Measurements from ENCODE around the gene SYP. TPM values are rescaled to one million over a fixed set of nuclear protein-coding genes. Genes with fewer than 3 reads are reported as not detected.

Gene SYP
- total and polyA plus RNA-seq, 8 donors: 0.89 to 211 (median 3.9) TPM; not detected in 1

GRCh38 chrX:49189606-49190005, 10.4 kb downstream of the SYP start:
- H3K4me3 ChIP-seq: peak overlapping the region in 2 of 4 donors; percentile 30 to 48
- WGBS, 5 donors: 57 to 72% (median 67%) methylated on average over 6 of the region's 6 CpGs

GRCh38 chrX:49188468-49189076, 11.4 kb downstream of the SYP start:
- Histone ChIP-seq H3K4me3 (no peak overlapping the region), H3K9me3 (peaks cover 0 to 8% (median 3%) of the 10 kb centered on the region in 4 donors), H3K27ac (peak overlapping the region in 1 of 5 donors; percentile 20), H3K4me1 (peaks cover 9 to 43% (median 28%) of the 10 kb centered on the region in 4 donors), H3K27me3 (no peaks in the 10 kb centered on the region), H3K36me3 (peaks cover 0 to 4% (median 2%) of the 10 kb centered on the region in 4 donors)
- no peak for DNase-seq
- intact Hi-C loops (cut with DNase I; ENCODE audit: low total_unique reads): no loop called here
- no peak for TF ChIP-seq POLR2A (IDR thresholded peaks at IDR 0.05)
- TF ChIP-seq POLR2AphosphoS5 (IDR thresholded peaks at IDR 0.05): no peak
- TF ChIP-seq CTCF (IDR thresholded peaks at IDR 0.05): no peak
- no peak for TF ChIP-seq EP300 (IDR thresholded peaks at IDR 0.05)
- 59 to 71% (median 64%) methylated on average over 8 of the region's 8 CpGs for WGBS, 5 donors

More at GRCh38 chrX:49189606-49190005, 10.4 kb downstream of the SYP start:
- Histone ChIP-seq H3K36me3 (no peaks in the 10 kb centered on the region), H3K27ac (peak overlapping the region in 4 of 5 donors; percentile 82 to 89 (median 87)), H3K4me1 (peaks cover 6 to 35% (median 21%) of the 10 kb centered on the region in 4 donors), H3K27me3 (no peaks in the 10 kb centered on the region), H3K9me3 (peaks cover 0 to 8% (median 3%) of the 10 kb centered on the region in 4 donors)
- TF ChIP-seq EP300 (IDR thresholded peaks at IDR 0.05): no peak
- TF ChIP-seq POLR2A (IDR thresholded peaks at IDR 0.05): no peak
- no peak for TF ChIP-seq POLR2AphosphoS5 (IDR thresholded peaks at IDR 0.05)
- no peak for TF ChIP-seq CTCF (IDR thresholded peaks at IDR 0.05)
- intact Hi-C loops (cut with DNase I; ENCODE audit: low total_unique reads): no loop called here
- DNase-seq: no peak

GRCh38 chrX:49187526-49187925, 12.5 kb downstream of the SYP start:
- Histone ChIP-seq H3K4me3 (no peak overlapping the region), H3K27me3 (no peaks in the 10 kb centered on the region), H3K4me1 (peaks cover 9 to 40% (median 28%) of the 10 kb centered on the region in 4 donors), H3K9me3 (peaks cover 0 to 8% (median 3%) of the 10 kb centered on the region in 4 donors), H3K36me3 (peaks cover 4 to 12% (median 10%) of the 10 kb centered on the region in 4 donors), H3K27ac (peak overlapping the region in 3 of 5 donors; percentile 82 to 86 (median 86))
- intact Hi-C loops (cut with DNase I; ENCODE audit: low total_unique reads): no loop called here
- no peak for DNase-seq
- WGBS, 5 donors: 72 to 84% (median 77%) methylated on average over 6 to 10 of the region's 10 CpGs
- no peak for TF ChIP-seq CTCF (IDR thresholded peaks at IDR 0.05)
- no peak for TF ChIP-seq POLR2A (IDR thresholded peaks at IDR 0.05)
- no peak for TF ChIP-seq EP300 (IDR thresholded peaks at IDR 0.05)
- no peak for TF ChIP-seq POLR2AphosphoS5 (IDR thresholded peaks at IDR 0.05)

- TF ChIP-seq EP300 (IDR thresholded peaks at IDR 0.05): no peak
- no peak for TF ChIP-seq CTCF (IDR thresholded peaks at IDR 0.05)
- TF ChIP-seq POLR2A (IDR thresholded peaks at IDR 0.05): no peak
- no peak for TF ChIP-seq POLR2AphosphoS5 (IDR thresholded peaks at IDR 0.05)
- peak in 1 of 2 donors; percentile 32 for DNase-seq
- H3K27ac ChIP-seq: peak overlapping the region in 4 of 5 donors; percentile 76 to 86 (median 84)
Measured at GRCh38 chrX:49187028-49187394, 13.0 kb downstream of the SYP start.

More at GRCh38 chrX:49187028-49187394, 13.0 kb downstream of the SYP start:
- intact Hi-C loops (cut with DNase I; ENCODE audit: low total_unique reads): no loop called here
- Histone ChIP-seq H3K4me1 (peaks cover 9 to 35% (median 25%) of the 10 kb centered on the region in 4 donors), H3K27me3 (no peaks in the 10 kb centered on the region), H3K4me3 (no peak overlapping the region), H3K9me3 (peaks cover 0 to 8% (median 3%) of the 10 kb centered on the region in 4 donors), H3K36me3 (peaks cover 4 to 17% (median 13%) of the 10 kb centered on the region in 4 donors)
- WGBS, 5 donors: 57 to 72% (median 64%) methylated on average over 5 to 15 of the region's 15 CpGs
